HG02884 (cell line): ENCODE results near the gene RAD51B.

Experiments
- ATAC-seq: cut with Tn5 transposase; IDR thresholded peaks from one replicate; pipeline ENCODE4 v1.9.1; 2021; ENCODE audit warnings: mild to moderate bottlenecking, moderate library complexity; ENCODE audit not compliant: unreplicated experiment

The RAD51B gene

DNA sequence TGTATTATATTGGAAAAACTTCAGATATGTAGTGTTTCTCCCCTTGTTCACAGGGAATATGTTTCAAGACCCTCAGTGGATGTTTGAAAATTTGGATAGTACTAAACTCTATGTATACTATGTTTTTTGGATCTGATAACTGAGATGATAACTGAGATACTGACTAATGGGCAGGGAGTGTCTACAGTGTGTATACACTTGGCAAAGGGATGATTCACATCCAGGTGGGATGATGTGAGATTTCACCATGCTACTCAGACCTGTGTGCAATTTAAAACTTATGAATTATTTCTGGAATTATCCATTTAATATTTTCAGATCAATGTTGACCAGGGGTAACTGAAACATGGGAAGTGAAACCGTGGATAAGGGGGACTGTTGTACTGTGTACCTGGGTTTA, 13.8 kb downstream of the RAD51B start:
- no peak for ATAC-seq

- ATAC-seq = no peak
Observed at GRCh38 chr14:67835596-67835995, 16.0 kb downstream of the RAD51B start.

DNA sequence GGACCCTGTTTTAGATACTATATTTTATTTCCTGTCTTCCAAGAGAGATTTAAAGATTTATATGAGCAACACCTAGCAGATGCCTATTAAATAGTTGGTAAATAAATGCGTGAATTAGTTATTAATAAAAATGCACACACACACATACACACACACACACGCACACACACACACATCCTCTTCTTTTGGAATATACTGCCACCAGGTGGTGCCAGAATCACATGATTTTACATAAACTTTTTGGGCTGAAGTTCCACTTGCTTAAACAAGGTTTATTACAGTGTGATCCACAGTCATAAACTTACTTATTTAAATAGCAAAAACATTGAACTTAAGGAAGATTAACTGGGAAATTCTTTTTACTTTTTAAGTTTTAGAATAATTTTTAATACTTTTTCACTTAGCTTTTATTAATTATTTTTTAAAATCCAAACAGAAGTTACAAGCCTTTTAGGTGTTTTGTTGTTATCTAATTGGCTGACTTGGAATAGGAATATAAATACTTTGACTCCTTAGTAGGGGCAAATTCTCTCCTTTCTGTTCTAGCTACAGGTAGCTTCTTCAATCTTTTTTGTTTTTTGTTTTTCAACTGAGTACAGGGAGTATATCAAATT, 17.5 kb downstream of the RAD51B start:
- ATAC-seq = no peak

- ATAC-seq = no peak
Observed at GRCh38 chr14:67846029-67846610, 26.5 kb downstream of the RAD51B start.

DNA sequence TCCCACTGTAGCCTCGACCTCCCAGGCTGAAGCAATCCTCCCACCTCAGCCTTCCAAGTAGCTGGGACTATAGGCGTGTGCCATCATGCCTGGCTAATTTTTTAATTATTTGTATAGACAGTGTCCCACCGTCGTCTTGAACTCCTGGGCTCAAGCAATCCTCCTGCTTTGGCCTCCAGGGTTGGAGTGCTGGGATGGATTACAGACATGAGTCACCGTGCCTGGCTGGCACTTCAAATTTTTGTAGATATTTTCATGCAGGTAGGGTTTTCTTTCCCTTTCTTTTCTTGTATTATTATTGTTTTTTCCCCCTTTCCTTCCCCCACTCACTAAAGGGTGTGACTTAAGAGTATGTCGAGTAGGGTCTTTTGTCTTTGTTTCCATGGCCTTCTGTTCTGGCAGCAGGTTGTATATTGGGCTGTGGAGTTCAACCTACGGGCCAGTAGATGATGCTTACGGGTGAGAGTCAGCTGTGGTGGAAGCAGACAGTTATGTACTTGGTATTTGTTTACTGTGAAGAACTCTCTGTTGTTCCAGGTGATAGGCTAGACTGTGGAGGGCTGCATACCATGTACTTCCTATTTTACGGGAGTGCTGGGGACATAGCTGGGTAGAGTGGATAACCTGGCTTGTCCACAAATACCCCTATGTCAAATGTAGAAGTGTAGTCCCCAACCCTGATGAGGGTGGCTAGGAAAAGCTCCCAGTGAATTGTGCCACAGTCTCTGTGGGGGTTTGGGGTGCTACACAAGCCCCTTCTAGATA, 30.7 kb downstream of the RAD51B start:
- ATAC-seq = no peak

GRCh38 chr14:67851785-67852410, 32.3 kb downstream of the RAD51B start:
- no peak for ATAC-seq

DNA sequence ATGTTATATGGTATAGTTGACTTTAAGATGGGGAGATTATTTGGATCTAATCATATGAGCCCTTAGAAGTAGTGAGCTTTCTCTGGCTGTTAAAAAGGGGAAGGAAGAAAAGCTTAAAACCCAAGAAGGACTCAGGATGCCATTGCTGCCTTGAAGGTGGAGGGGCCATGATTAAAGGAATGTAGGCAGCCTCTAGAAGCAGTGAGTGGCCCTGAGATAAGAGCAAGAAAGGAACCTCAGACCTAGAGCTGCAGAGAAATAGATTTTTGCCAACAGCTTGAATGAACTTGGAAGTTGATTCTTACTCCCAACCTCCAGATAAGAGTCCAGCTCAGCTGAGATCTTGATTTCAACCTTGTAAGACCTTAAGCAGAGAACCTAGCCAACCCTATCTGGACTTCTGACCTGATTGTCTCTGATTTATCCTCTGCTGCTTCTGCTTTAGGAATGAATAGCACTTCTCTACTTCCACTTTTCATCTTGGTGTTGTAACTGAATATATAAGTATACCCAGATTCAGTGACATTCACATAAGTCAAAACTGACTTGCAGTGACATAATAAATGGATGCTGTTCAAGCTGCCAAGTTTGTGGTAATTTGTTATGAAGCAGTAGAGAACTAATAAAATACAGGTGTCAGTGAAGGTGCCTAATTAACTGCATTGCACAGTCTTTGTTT, 33.5 kb downstream of the RAD51B start:
- no peak for ATAC-seq

GRCh38 chr14:67853715-67854114, 34.1 kb downstream of the RAD51B start:
- no peak for ATAC-seq

GRCh38 chr14:67856827-67857226, 37.2 kb downstream of the RAD51B start:
- no peak for ATAC-seq

DNA sequence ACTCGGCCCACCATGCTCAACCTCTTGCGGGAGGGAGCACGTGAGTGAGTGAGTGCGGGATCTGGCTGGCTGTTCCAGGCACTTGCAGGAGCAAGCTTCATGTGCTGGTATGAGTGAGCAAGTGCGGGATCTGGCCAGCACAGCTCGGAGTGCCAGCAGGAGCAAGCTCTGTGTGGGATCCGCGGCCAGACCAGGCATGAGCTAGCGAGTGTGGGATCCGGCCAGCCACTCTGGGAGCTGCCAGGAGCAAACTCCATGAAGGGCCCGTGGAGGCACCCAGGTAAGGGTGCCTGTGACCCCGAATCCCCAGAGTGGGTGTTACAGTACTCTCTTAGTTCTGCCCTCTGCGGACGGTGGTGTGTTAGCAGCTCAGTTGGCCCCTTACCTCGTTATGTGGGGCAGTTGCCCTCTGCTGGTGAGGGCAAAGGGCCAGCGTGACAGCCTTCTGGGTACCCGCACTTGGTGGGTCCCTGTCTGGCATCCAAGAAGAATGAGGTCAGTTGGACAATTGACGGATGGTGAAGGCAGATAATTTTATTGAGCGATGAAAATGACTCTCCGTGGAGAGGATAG, 38.3 kb downstream of the RAD51B start:
- no peak for ATAC-seq

GRCh38 chr14:67859169-67859749, 39.7 kb downstream of the RAD51B start:
- no peak for ATAC-seq

GRCh38 chr14:67863223-67863622, 43.6 kb downstream of the RAD51B start:
- no peak for ATAC-seq

DNA sequence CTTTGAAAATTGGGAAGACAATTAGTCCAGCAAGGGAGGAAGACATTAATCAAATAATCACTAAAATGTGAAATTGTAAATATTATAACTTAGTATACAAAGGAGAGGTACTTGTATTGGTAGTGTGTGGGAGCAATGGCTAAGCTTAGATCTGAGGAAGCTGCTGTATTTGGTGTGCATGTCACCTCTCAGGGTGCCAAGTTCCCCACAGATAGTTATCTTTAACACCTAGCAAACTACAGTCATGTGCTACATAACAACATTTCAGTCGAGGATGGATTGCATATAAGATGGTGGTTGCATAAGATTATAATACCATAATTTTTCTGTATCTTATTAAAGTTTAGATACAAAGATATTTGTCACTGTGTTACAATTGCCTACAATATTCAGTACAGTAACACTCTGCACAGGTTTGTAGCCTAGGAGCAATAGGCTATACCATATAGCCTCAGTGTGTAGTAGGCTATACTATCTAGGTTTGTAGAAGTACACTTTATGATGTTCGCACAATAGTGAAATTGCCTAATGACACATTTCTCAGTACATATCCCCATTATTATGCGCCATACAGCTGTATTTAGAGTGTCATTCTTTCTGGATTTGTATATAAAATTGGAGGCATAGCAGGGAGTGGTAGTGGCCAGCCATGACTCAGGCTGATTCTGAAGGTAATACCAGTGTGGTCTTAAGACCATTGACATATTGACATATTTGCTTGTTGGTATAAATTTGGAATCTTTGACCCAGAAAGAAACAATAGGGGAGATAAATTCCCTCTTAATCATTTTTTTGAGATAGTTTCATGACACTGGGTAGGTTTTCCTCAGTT, 55.8 kb downstream of the RAD51B start:
- no peak for ATAC-seq

DNA sequence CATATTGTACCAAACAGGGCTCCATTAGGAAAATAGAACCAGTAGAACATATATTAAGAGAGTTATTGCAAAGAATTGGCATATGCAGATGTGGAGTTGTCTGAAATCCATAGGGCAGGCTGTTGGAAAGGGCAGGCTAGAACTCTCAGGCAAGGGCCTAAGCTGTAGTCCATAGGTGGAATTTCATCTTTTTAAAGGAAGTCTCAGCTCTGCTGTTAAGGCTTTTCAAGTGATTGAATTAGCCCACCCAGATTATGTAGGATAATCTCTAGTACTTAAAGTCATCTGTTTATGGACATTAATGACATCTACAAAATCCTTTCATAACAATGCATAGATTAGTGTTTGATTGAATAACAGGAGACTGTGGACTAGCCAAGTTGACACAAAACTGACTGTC, 59.4 kb downstream of the RAD51B start:
- no peak for ATAC-seq

- ATAC-seq = no peak
Observed at GRCh38 chr14:67881225-67881624, 61.6 kb downstream of the RAD51B start.

DNA sequence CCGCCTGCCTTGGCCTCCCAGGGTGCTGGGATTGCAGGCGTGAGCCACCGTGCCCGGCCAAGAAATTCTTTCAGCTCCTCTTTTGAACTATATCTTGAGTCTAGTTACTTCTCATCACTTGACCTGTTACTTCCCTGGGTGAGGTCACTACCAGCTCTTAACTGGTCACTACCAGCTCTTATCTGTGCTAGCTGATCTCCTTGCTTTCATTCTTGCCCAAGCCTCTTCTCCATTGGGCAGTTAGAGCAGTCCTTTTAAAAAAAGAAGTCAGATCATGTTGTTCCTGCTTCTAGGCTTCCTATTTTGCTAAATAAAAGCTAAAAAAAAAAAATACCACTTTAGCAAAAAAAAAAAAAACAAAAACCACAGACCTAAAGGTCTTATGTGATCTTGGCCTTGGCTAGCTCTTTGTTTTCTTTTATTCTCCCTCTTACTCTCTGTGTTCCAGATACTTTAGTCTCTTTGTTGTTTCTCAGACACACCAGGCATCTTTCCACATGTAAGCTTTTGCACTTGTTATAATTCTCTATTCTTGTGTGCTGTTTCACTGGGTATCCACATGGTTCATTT, 63.5 kb downstream of the RAD51B start:
- ATAC-seq = no peak

DNA sequence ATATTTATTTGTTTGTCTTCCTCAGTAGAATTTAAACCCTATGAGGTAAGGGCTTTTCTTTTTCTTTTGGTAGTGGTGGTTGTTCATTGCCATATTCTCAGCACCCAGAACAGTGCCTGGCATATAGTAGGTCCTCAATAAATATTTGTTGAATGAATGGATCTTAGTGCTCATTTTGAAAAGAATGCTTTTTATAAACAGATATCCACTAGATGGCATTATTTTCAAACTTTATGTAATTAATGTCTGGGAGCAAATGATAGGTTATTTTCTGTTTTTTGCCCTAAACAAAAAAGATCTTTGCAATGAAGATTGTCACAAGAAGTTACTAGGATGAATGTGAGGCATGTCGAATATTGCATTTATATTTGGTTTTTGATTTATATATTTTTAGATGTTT, 64.1 kb downstream of the RAD51B start:
- no peak for ATAC-seq

DNA sequence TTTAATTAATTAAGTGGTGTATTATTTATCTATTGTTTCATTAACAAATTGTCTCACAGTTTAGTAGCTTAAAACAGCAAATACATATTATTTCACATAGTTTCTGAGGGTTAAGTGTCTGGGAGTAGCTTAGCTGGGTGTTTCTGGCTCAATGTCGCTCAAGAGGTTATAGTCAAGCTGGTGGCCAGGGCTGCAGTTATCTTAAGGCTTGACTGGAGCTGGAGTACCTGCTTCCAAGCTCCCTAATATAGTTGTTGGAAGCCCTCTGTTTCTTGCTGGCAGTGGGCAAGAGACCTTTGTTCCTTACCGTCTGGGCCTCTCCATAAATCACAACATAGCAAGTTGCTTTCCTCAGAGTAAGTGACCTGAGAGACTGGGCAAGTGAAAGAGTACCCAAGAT, 66.6 kb downstream of the RAD51B start:
- ATAC-seq = no peak

DNA sequence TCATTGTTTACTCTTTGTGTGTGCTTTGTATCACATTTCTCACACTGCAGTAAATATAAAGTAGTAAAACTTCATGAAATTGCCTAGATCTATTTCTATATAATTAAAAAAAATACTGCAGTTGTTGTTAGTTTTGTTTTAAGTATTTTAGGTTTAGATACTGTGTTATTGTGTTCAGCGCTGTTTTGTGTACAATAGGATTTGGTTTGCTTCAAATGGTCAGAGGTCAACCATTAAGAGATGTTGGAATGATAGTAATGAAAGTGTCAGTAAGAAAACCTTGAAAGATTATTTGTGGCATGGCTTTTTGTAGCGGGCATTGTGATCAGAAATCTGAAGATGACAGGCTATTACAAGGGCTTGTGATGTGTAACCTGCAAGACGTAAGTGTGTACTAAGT, 67.9 kb downstream of the RAD51B start:
- ATAC-seq = no peak
